Measurements from ENCODE around the gene INPP5K. TPM values are rescaled to one million over a fixed set of nuclear protein-coding genes. Genes with fewer than 3 reads are reported as not detected.

Gene INPP5K
- total and polyA plus RNA-seq, 2 donors = 20.6 to 46.7 TPM

DNA sequence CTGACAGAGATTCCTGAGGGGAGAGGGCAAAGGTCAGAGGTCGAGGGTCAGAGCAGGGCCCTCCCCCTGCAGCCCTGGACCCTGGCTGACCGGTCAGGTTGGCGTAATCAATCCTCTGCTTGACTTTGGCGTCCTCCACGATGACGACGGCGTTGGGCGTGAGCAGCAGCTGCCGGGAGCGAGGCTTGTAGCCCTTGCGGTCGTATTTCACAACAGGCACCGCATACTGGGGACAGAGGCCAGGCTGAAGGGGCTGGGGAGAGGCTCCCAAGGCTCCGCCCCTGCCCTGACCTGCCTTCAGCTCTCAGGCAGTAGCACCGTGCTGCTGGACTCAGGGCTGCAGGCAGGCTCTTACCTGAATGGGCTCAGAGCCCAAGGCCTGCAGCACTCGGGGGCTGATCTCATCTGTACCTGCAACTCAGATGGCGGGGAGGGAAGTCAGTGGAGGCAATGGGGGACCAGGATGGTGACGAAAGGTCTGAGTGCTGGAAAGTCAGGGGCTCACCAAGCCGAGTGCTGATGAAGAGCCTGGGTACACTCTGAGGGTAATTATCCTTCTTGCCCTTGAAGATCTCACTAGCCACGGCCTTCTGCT, 48.4 kb downstream of the INPP5K start:
- Histone ChIP-seq H3K4me3 (ENCODE audit: low read length in 2 of 2) (no peak overlapping the region), H3K27me3 (ENCODE audit: control insufficient read depth in 2 of 2, insufficient read depth in 1 of 2, low read length in 1 of 2) (peaks cover 0 to 62% of the 10 kb centered on the region in 2 donors), H3K36me3 (ENCODE audit: control insufficient read depth in 2 of 2, insufficient read depth in 2 of 2, low read length in 1 of 2) (no peaks in the 10 kb centered on the region), H3K4me1 (ENCODE audit: control insufficient read depth in 2 of 2, insufficient read depth in 2 of 2, low read length in 2 of 2) (peaks cover 0 to 6% of the 10 kb centered on the region in 2 donors), H3K27ac (ENCODE audit: low read depth in 1 of 2, low read length in 1 of 2) (no peak overlapping the region), H3K9me3 (ENCODE audit: control insufficient read depth in 2 of 2, insufficient read depth in 1 of 2, low read length in 1 of 2) (peaks cover 0 to 7% of the 10 kb centered on the region in 2 donors)
- DNase-seq (ENCODE audit: low read depth in 6 of 9, low spot score in 9 of 9) = no peak
- WGBS = 94% methylated on average over 21 of the region's 21 CpGs

DNA sequence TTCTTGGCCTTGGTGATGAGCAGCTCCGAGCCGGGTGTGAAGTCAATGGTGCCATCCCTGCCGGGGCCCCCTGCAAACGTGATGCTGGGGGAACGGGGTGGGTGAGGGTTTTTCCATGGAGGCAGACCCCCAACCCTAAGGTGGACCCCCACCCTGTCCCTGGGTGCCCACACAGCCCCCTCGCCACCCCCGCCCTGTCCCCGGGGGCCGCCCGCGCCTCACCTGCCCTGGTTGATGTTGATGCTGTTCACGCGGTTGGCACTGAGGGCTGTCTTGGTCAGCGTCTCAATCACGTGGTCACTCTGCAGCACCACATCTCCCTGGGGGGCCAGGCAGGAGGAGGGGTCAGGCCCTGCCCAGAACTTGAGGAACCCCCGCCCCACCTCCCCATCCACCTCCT, 49.2 kb downstream of the INPP5K start:
- 96% methylated on average over 16 of the region's 16 CpGs for WGBS
- no peak overlapping the region for H3K4me3 ChIP-seq (ENCODE audit: low read length in 2 of 2)
- peaks cover 0 to 11% of the 10 kb centered on the region in 2 donors for H3K9me3 ChIP-seq (ENCODE audit: control insufficient read depth in 2 of 2, insufficient read depth in 1 of 2, low read length in 1 of 2)
- no peak for DNase-seq (ENCODE audit: low read depth in 6 of 9, low spot score in 9 of 9)
- peaks cover 3 to 13% of the 10 kb centered on the region in 2 donors for H3K4me1 ChIP-seq (ENCODE audit: control insufficient read depth in 2 of 2, insufficient read depth in 2 of 2, low read length in 2 of 2)
- H3K27me3 ChIP-seq (ENCODE audit: control insufficient read depth in 2 of 2, insufficient read depth in 1 of 2, low read length in 1 of 2) = peaks cover 4 to 65% of the 10 kb centered on the region in 2 donors
- no peak overlapping the region for H3K27ac ChIP-seq (ENCODE audit: low read depth in 1 of 2, low read length in 1 of 2)
- H3K36me3 ChIP-seq (ENCODE audit: control insufficient read depth in 2 of 2, insufficient read depth in 2 of 2, low read length in 1 of 2) = no peaks in the 10 kb centered on the region

DNA sequence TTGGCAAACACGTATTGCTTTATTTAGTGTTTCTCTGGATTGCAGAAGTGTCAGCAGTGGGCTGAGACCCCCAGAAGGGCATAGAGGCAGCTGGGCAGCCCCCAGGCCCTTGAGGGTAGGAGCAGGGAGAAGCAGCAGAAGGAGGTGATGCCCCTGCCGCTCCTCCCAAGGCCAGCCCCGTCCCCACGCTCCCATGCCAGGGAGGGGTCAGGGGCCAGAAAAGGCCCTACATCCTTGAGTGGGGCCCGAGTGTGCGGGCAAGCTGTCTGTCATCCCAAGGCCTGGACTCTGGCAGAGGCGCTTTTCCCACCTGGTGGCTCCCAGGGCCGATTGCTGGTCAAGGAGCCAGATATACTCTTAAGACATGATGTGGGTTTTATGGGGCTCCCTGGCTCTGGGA, 52.2 kb downstream of the INPP5K start:
- no peak for DNase-seq (ENCODE audit: low read depth in 6 of 9, low spot score in 9 of 9)
- WGBS = 95% methylated on average over 8 of the region's 8 CpGs
- no peak overlapping the region for H3K27ac ChIP-seq (ENCODE audit: low read depth in 1 of 2, low read length in 1 of 2)
- peaks cover 0 to 11% of the 10 kb centered on the region in 2 donors for H3K9me3 ChIP-seq (ENCODE audit: control insufficient read depth in 2 of 2, insufficient read depth in 1 of 2, low read length in 1 of 2)
- H3K4me1 ChIP-seq (ENCODE audit: control insufficient read depth in 2 of 2, insufficient read depth in 2 of 2, low read length in 2 of 2) = peaks cover 3 to 16% of the 10 kb centered on the region in 2 donors
- H3K36me3 ChIP-seq (ENCODE audit: control insufficient read depth in 2 of 2, insufficient read depth in 2 of 2, low read length in 1 of 2) = no peaks in the 10 kb centered on the region
- no peak overlapping the region for H3K4me3 ChIP-seq (ENCODE audit: low read length in 2 of 2)
- peaks cover 11 to 65% of the 10 kb centered on the region in 2 donors for H3K27me3 ChIP-seq (ENCODE audit: control insufficient read depth in 2 of 2, insufficient read depth in 1 of 2, low read length in 1 of 2)

DNA sequence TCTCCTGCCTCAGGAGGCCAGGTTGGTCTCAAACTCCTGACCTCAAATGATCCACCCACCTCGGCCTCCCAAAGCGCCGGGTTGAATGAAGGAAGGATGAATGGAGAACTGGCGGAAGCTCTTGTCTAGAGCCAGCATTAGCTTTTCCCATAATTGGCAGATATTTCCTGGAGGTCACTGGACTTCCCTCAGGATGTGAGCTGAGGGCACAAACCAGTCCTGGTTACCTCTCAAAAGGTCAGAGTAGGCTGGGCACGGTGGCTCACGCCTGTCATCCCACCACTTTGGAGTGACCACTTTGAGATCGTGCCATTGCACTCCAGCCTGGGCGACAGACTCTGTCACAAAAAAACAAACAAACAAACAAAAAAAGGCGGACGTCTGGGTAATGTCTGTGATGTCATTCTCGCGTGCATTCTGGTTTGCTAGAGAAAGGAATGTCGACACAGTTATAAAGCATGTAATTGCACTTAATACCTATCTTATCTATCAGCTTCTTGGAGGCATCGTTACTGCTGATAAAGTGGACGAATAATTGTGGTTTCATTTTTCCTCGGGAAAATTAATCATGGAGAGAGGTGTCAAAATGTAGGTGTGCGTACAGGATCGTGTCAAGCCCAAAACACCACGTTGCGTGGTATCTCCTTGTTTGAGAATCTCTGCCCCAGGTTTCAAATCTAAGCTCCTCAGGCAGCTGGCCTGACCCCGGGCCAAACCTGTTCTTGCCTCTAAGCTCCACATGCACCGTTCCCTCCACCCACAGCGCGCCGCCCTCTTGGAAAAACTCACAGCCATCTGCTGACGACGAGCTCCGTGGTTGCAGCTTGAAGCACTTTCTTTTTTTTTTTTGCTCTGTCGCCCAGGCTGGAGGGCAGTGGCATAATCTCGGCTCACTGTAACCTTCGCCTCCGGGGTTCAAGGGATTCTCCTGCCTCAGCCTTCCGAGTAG, 54.0 kb downstream of the INPP5K start:
- H3K4me3 ChIP-seq (ENCODE audit: low read length in 2 of 2) = no peak overlapping the region
- DNase-seq (ENCODE audit: low read depth in 6 of 9, low spot score in 9 of 9) = no peak
- no peak overlapping the region for H3K27ac ChIP-seq (ENCODE audit: low read depth in 1 of 2, low read length in 1 of 2)
- WGBS = 75% methylated on average over 33 of the region's 33 CpGs
- peaks cover 3 to 16% of the 10 kb centered on the region in 2 donors for H3K4me1 ChIP-seq (ENCODE audit: control insufficient read depth in 2 of 2, insufficient read depth in 2 of 2, low read length in 2 of 2)
- peaks cover 11 to 69% of the 10 kb centered on the region in 2 donors for H3K27me3 ChIP-seq (ENCODE audit: control insufficient read depth in 2 of 2, insufficient read depth in 1 of 2, low read length in 1 of 2)
- peaks cover 0 to 4% of the 10 kb centered on the region in 2 donors for H3K9me3 ChIP-seq (ENCODE audit: control insufficient read depth in 2 of 2, insufficient read depth in 1 of 2, low read length in 1 of 2)
- H3K36me3 ChIP-seq (ENCODE audit: control insufficient read depth in 2 of 2, insufficient read depth in 2 of 2, low read length in 1 of 2) = no peaks in the 10 kb centered on the region

DNA sequence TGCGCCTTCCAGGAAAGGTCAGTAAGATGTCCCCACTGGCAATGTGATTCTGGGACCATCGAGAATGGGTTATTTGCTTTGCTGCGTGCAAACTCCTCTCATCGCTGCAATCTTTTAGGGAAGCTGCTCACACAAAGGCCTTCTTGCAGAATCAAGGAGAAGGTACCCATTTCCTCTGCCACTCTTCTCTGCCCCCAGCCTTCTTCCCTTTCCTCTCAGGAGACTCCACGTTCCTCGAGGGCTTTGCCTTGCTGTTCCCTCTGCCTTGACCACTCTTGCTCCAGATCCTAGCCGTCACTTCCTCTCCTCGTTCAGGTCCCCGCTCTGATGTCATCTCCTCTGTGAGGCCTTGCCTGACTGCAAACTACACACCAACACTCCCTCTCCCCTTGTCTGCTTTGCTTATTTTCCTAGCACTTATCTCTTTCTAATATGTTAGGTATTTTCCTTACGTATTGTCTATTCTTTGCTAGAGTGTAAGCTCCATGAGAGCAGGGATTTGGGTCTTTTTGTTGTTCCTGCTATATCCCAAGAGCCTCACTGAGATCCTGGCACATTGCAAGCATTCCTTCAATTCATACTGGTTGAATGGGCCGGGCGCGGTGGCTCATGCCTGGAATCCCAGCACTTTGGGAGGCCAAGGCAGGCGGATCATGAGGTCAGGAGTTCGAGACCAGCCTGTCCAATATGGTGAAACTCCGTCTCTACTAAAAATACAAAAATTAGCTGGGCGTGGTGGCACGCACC, 55.0 kb downstream of the INPP5K start:
- Histone ChIP-seq H3K9me3 (ENCODE audit: control insufficient read depth in 2 of 2, insufficient read depth in 1 of 2, low read length in 1 of 2) (peaks cover 0 to 12% of the 10 kb centered on the region in 2 donors), H3K36me3 (ENCODE audit: control insufficient read depth in 2 of 2, insufficient read depth in 2 of 2, low read length in 1 of 2) (no peaks in the 10 kb centered on the region), H3K4me3 (ENCODE audit: low read length in 2 of 2) (no peak overlapping the region), H3K27me3 (ENCODE audit: control insufficient read depth in 2 of 2, insufficient read depth in 1 of 2, low read length in 1 of 2) (peaks cover 11 to 70% of the 10 kb centered on the region in 2 donors), H3K4me1 (ENCODE audit: control insufficient read depth in 2 of 2, insufficient read depth in 2 of 2, low read length in 2 of 2) (peaks cover 3 to 23% of the 10 kb centered on the region in 2 donors), H3K27ac (ENCODE audit: low read depth in 1 of 2, low read length in 1 of 2) (no peak overlapping the region)
- WGBS = 77% methylated on average over 18 of the region's 18 CpGs
- no peak for DNase-seq (ENCODE audit: low read depth in 6 of 9, low spot score in 9 of 9)

DNA sequence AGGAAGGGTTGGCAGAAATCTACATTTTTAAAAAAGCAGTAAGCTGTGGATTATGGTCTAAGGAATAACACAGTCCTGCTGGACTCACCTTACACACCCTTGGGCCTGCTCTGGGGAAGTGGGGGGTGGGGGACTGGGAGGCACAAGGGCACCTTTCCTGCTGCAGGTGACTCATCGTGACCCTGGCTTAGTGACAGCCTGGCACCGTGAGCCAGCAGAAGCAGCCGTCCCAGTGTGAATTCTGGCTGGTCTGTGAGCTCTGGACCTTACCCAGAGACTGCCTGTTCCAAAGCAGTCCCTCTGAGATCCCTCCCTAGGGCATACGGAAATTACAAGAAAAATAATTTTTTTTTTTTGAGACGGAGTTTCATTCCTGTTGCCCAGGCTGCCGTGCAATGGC, 56.2 kb downstream of the INPP5K start:
- no peak for DNase-seq (ENCODE audit: low read depth in 6 of 9, low spot score in 9 of 9)
- Histone ChIP-seq H3K4me3 (ENCODE audit: low read length in 2 of 2) (no peak overlapping the region), H3K27ac (ENCODE audit: low read depth in 1 of 2, low read length in 1 of 2) (no peak overlapping the region)

DNA sequence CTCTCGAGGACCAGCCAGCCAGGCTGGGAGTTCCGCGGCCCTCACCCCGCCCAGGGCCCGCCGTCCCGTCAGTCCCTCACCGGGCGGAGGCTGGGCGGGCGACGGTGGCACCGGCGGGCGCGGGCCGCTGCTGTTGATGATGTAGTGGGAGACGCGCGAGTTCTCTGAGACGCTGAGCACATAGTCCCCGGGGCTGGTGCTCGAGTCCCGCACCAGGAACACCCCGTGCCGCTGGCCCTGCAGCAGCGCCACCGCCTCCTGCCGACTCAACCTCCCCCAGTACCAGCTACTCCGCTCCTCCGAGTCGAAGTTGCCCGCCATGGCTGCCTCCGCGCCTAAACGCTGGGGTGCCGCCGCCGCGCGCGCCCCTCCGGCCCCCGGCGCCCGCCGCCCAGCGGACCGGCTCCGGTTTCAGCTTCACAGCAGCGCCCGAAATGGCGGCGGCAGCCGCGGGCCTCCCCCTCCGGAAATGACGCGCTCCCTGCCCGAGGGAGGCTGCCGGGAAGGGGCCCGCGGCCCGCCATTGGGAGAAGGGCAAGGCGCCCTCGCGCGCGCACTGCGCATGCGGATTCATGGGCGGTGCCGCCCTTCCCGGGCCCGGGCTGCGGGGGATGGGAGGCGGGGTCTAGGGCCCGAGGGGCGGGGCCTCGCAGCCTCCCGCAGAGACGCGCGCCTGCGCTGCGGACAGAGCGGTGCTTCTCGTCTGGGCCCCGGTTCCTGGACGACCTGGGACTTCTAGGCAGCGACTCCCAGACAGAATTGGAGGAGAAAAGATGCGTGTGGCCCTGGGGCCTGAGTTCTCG, 60.4 kb downstream of the INPP5K start, which contains the start of gene CRK:
TSS of gene CRK (minus strand) at position 436 of the 803 bp plus-strand sequence. CDS start at position 321, 115 bp downstream.
- peaks cover 11 to 24% of the 10 kb centered on the region in 2 donors for H3K4me1 ChIP-seq (ENCODE audit: control insufficient read depth in 2 of 2, insufficient read depth in 2 of 2, low read length in 2 of 2)
- peak within 1 kb of the TSS; percentile 81 to 99 for H3K4me3 ChIP-seq (ENCODE audit: low read length in 2 of 2)
- peak; percentile 84 to 100 (median 96) for DNase-seq (ENCODE audit: low read depth in 6 of 9, low spot score in 9 of 9)
- peaks cover 3 to 28% of the 10 kb centered on the region in 2 donors for H3K27me3 ChIP-seq (ENCODE audit: control insufficient read depth in 2 of 2, insufficient read depth in 1 of 2, low read length in 1 of 2)
- WGBS = under 1% methylated on average over 93 of the region's 93 CpGs
- H3K9me3 ChIP-seq (ENCODE audit: control insufficient read depth in 2 of 2, insufficient read depth in 1 of 2, low read length in 1 of 2) = peaks cover 0 to 8% of the 10 kb centered on the region in 2 donors
- H3K27ac ChIP-seq (ENCODE audit: low read depth in 1 of 2, low read length in 1 of 2) = peak within 1 kb of the TSS; percentile 78 to 97
- H3K36me3 ChIP-seq (ENCODE audit: control insufficient read depth in 2 of 2, insufficient read depth in 2 of 2, low read length in 1 of 2) = peaks cover 9 to 13% of the 10 kb centered on the region in 2 donors

More for the DNA sequence above, 56.2 kb downstream of the INPP5K start:
- Histone ChIP-seq H3K9me3 (ENCODE audit: control insufficient read depth in 2 of 2, insufficient read depth in 1 of 2, low read length in 1 of 2) (peaks cover 0 to 12% of the 10 kb centered on the region in 2 donors), H3K4me1 (ENCODE audit: control insufficient read depth in 2 of 2, insufficient read depth in 2 of 2, low read length in 2 of 2) (peaks cover 5 to 24% of the 10 kb centered on the region in 2 donors), H3K36me3 (ENCODE audit: control insufficient read depth in 2 of 2, insufficient read depth in 2 of 2, low read length in 1 of 2) (no peaks in the 10 kb centered on the region), H3K27me3 (ENCODE audit: control insufficient read depth in 2 of 2, insufficient read depth in 1 of 2, low read length in 1 of 2) (peaks cover 11 to 63% of the 10 kb centered on the region in 2 donors)
- 60% methylated on average over 6 of the region's 6 CpGs for WGBS

DNA sequence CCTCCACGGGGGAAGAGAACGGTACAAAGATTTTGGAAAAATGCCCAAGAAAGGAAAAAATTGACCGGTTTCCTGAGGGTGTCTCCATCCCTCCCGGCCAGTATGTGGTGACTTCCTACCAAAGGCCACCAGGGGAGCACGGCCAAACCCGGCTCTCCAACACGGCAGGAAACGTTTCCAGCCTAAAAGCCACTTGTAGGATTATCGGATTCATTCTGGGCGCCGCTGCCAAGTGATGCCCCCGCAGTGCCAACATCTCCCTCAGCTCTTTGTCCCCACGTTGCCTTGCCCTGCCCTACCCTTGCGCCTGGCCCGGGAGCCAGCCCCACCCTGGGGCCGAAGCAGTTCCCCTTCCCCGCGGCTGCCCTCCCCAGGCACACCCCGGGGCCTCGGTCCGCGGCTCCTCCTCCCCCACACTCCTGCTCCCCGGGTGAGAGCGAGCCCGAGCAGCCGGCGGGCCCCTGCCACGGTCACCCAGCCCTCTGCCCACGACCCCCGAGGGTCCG, 61.1 kb downstream of the INPP5K start:
- Histone ChIP-seq H3K4me1 (ENCODE audit: control insufficient read depth in 2 of 2, insufficient read depth in 2 of 2, low read length in 2 of 2) (peaks cover 11 to 24% of the 10 kb centered on the region in 2 donors), H3K36me3 (ENCODE audit: control insufficient read depth in 2 of 2, insufficient read depth in 2 of 2, low read length in 1 of 2) (peaks cover 9 to 13% of the 10 kb centered on the region in 2 donors), H3K4me3 (ENCODE audit: low read length in 2 of 2) (peak overlapping the region; percentile 81 to 99), H3K9me3 (ENCODE audit: control insufficient read depth in 2 of 2, insufficient read depth in 1 of 2, low read length in 1 of 2) (peaks cover 0 to 8% of the 10 kb centered on the region in 2 donors), H3K27ac (ENCODE audit: low read depth in 1 of 2, low read length in 1 of 2) (peak overlapping the region; percentile 78 to 97), H3K27me3 (ENCODE audit: control insufficient read depth in 2 of 2, insufficient read depth in 1 of 2, low read length in 1 of 2) (peaks cover 3 to 21% of the 10 kb centered on the region in 2 donors)
- peak in 4 of 9 donors; percentile 15 to 52 (median 20) for DNase-seq (ENCODE audit: low read depth in 6 of 9, low spot score in 9 of 9)
- WGBS = under 1% methylated on average over 31 of the region's 31 CpGs

All from thymus (tissue), 11 donors.